ENCODE results near the gene MAG. TPM values are rescaled to one million over a fixed set of nuclear protein-coding genes. Genes with fewer than 3 reads are reported as not detected.

Gene MAG
- total RNA-seq, 1 donor from 2014 or later = 0.09 TPM

- intact Hi-C loops (cut with micrococcal nuclease) = no loop called here
Observed at GRCh38 chr19:35264268-35265125, 27.5 kb upstream of the MAG start.

GRCh38 chr19:35265126-35265899 is 26.6 kb upstream of the MAG start:
- intact Hi-C loops (cut with micrococcal nuclease) = no loop called here

- intact Hi-C loops (cut with micrococcal nuclease) = no loop called here
Observed at GRCh38 chr19:35265900-35266519, 26.0 kb upstream of the MAG start.

- intact Hi-C loops (cut with micrococcal nuclease) = no loop called here
Observed at GRCh38 chr19:35266520-35267352, 25.2 kb upstream of the MAG start.

GRCh38 chr19:35267353-35267817 is 24.6 kb upstream of the MAG start:
- intact Hi-C loops (cut with micrococcal nuclease) = no loop called here

- intact Hi-C loops (cut with micrococcal nuclease) = loop anchor here (2.0 kb wide), 2 partner anchors 61 to 277 kb away; partner anchors contain the start of gene TMEM147
Observed at GRCh38 chr19:35267818-35268535, 24.0 kb upstream of the MAG start.

- intact Hi-C loops (cut with micrococcal nuclease) = loop anchor here (1.0 to 2.0 kb wide), 4 partner anchors 62 to 276 kb away; partner anchors contain the start of gene TMEM147
Observed at GRCh38 chr19:35268536-35269437, 23.2 kb upstream of the MAG start, which contains the start of gene USF2. Gene USF2, plus strand, starts transcription at chr19:35268962. Its CDS starts 140 bp downstream, at chr19:35269102.

- intact Hi-C loops (cut with micrococcal nuclease) = loop anchor here (1.0 to 2.0 kb wide), 4 partner anchors 63 to 275 kb away; partner anchors contain the start of gene TMEM147
Observed at GRCh38 chr19:35269438-35270117, 22.4 kb upstream of the MAG start.

- intact Hi-C loops (cut with micrococcal nuclease) = no loop called here
Observed at GRCh38 chr19:35270381-35270811, 21.6 kb upstream of the MAG start.

- intact Hi-C loops (cut with micrococcal nuclease) = no loop called here
Observed at GRCh38 chr19:35271546-35271945, 20.4 kb upstream of the MAG start.

GRCh38 chr19:35272122-35272719 is 19.7 kb upstream of the MAG start:
- intact Hi-C loops (cut with micrococcal nuclease) = no loop called here

GRCh38 chr19:35272954-35273649 is 18.9 kb upstream of the MAG start:
- intact Hi-C loops (cut with micrococcal nuclease) = no loop called here

GRCh38 chr19:35273686-35274259 is 18.2 kb upstream of the MAG start:
- intact Hi-C loops (cut with micrococcal nuclease) = no loop called here

- intact Hi-C loops (cut with micrococcal nuclease) = no loop called here
Observed at GRCh38 chr19:35274323-35274722, 17.6 kb upstream of the MAG start.

GRCh38 chr19:35276706-35277281 is 15.2 kb upstream of the MAG start:
- intact Hi-C loops (cut with micrococcal nuclease) = no loop called here

- intact Hi-C loops (cut with micrococcal nuclease) = no loop called here
Observed at GRCh38 chr19:35278578-35279284, 13.2 kb upstream of the MAG start.

All from T-helper 2 cell treated with Interferon-gamma antibody and Interleukin-4, amounts not matched to agents 100 ng/mL and 5 ng/mL, for 36 hours (primary cell).